ENCODE data around the gene WNT8B.

WNT8B gene

GRCh38 chr10:100487529-100487928 is 24.7 kb downstream of the WNT8B start:
- TF ChIP-seq, protein P1, sequence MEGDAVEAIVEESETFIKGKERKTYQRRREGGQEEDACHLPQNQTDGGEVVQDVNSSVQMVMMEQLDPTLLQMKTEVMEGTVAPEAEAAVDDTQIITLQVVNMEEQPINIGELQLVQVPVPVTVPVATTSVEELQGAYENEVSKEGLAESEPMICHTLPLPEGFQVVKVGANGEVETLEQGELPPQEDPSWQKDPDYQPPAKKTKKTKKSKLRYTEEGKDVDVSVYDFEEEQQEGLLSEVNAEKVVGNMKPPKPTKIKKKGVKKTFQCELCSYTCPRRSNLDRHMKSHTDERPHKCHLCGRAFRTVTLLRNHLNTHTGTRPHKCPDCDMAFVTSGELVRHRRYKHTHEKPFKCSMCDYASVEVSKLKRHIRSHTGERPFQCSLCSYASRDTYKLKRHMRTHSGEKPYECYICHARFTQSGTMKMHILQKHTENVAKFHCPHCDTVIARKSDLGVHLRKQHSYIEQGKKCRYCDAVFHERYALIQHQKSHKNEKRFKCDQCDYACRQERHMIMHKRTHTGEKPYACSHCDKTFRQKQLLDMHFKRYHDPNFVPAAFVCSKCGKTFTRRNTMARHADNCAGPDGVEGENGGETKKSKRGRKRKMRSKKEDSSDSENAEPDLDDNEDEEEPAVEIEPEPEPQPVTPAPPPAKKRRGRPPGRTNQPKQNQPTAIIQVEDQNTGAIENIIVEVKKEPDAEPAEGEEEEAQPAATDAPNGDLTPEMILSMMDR (IDR thresholded peaks at IDR 0.05; ENCODE audit: low read depth, low read length, missing control alignments): no peak
- no peak overlapping the region for H3K4me3 ChIP-seq (ENCODE audit: low read depth, low read length)
- in situ Hi-C loops (cut with HindIII; ENCODE audit: low sequenced_read_pairs): no loop called here
- no peak for DNase-seq (ENCODE audit: low read depth)

DNA sequence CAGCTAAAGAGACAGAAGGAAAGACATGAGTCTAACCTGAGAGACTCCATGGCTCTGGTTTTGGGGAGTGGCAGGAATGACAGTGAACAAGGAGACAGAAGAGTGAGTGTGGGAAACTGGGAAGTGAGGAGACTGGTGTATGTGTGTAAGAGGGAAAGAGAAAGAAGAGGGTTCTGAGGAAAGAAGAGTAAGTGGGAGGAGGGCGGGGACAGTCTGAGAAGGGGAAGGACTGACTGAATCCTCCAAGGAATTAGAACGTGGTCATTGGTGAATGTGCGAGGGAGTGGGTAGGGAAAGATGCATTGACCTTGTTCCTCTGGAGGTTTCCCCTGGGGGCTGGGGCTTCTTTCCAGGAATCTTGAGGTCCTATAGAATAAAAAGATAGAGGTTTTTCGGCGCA is 26.6 kb downstream of the WNT8B start:
- TF ChIP-seq, protein P1 (IDR thresholded peaks at IDR 0.05; ENCODE audit: low read depth, low read length, missing control alignments): no peak
- in situ Hi-C loops (cut with HindIII; ENCODE audit: low sequenced_read_pairs): no loop called here
- DNase-seq (ENCODE audit: low read depth): no peak
- H3K4me3 ChIP-seq (ENCODE audit: low read depth, low read length): no peak overlapping the region

DNA sequence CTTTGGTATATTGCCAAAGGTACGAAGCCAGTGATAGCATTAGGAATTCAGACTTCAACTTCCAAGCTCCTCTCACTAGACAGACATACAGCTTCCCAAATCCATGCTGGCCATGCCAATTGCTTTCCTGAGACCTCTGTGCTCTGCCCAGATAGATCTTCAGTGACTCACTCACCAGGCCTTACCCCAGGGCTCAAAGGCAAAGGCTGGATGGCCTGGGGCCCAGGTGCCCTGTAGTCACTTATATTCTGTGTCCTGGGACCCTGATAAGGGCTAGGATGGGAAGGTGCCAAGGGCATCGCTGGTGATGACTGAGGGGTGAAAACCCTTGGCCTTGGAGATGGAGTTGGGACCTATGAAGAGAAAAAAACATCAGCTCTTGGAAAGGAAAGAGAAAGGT is 27.7 kb downstream of the WNT8B start:
- no peak for DNase-seq (ENCODE audit: low read depth)
- in situ Hi-C loops (cut with HindIII; ENCODE audit: low sequenced_read_pairs): no loop called here
- H3K4me3 ChIP-seq (ENCODE audit: low read depth, low read length): no peak overlapping the region
- TF ChIP-seq, protein P1 (IDR thresholded peaks at IDR 0.05; ENCODE audit: low read depth, low read length, missing control alignments): no peak

GRCh38 chr10:100496567-100496966 is 33.8 kb downstream of the WNT8B start:
- H3K4me3 ChIP-seq (ENCODE audit: low read depth, low read length): no peak overlapping the region
- in situ Hi-C loops (cut with HindIII; ENCODE audit: low sequenced_read_pairs): no loop called here

GRCh38 chr10:100498059-100498458 is 35.2 kb downstream of the WNT8B start:
- no peak overlapping the region for H3K4me3 ChIP-seq (ENCODE audit: low read depth, low read length)
- TF ChIP-seq, protein P1 (IDR thresholded peaks at IDR 0.05; ENCODE audit: low read depth, low read length, missing control alignments): no peak
- in situ Hi-C loops (cut with HindIII; ENCODE audit: low sequenced_read_pairs): no loop called here
- no peak for DNase-seq (ENCODE audit: low read depth)

More at GRCh38 chr10:100496567-100496966, 33.8 kb downstream of the WNT8B start:
- no peak for DNase-seq (ENCODE audit: low read depth)
- TF ChIP-seq, protein P1 (IDR thresholded peaks at IDR 0.05; ENCODE audit: low read depth, low read length, missing control alignments): no peak

DNA sequence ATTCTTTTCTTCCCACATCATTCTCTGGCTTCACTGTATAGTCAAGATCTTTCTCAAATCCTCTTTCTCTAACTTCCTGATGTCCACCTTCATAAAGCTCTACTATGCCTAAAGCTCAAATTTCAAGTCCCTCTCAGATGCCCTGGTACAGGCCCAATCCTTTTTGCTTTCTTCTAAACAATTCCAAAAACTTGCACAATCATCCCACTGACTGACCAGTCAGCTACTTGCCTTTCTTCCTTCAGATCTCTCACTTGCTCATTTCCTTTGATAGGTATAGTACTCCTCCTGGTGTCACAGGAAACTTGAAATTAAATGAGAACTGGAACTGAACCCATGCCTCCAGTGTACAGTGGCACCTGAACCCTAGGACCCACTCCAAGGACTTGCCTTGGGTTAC is 38.6 kb downstream of the WNT8B start:
- H3K4me3 ChIP-seq (ENCODE audit: low read depth, low read length): no peak overlapping the region
- in situ Hi-C loops (cut with HindIII; ENCODE audit: low sequenced_read_pairs): no loop called here
- no peak for DNase-seq (ENCODE audit: low read depth)
- TF ChIP-seq, protein P1 (IDR thresholded peaks at IDR 0.05; ENCODE audit: low read depth, low read length, missing control alignments): no peak

Data from astrocyte of the cerebellum (primary cell).